Activated CD8-positive, alpha-beta T cell treated with anti-CD3 and anti-CD28 coated beads for 36 hours (primary cell): ENCODE results near the gene SPATA6L. TPM values are rescaled to one million over a fixed set of nuclear protein-coding genes. Genes with fewer than 3 reads are reported as not detected.

Experiments
- ATAC-seq: fragments of 200-7000 bp; cut with Tn5 transposase; one replicate; pipeline ENCODE4 v1.10.0; 2021; ENCODE audit warnings: mild to moderate bottlenecking, moderate library complexity
- CTCF ChIA-PET: fragments of 350-600 bp; sonication (Branson Sonifier 250); formaldehyde crosslinking; loops from one replicate; lab custom pipeline; 2021; ENCODE audit warnings: antibody characterized with exemption; lab: Charles Lee
- POLR2A ChIA-PET: fragments of 350-600 bp; sonication (Branson Sonifier 250); formaldehyde crosslinking; loops from one replicate; lab custom pipeline; 2021; ENCODE audit warnings: antibody characterized with exemption; lab: Charles Lee
- DNase-seq: peaks from one replicate; pipeline ENCODE4 v3.0.0-alpha.2; 2020
- H3K27ac Mint-ChIP-seq: one replicate; pipeline ENCODE4 v1.8.0; 2021; ENCODE audit warnings: mild to moderate bottlenecking, mixed read lengths
- H3K27me3 Mint-ChIP-seq: one replicate; pipeline ENCODE4 v1.8.0; 2021; ENCODE audit warnings: mixed read lengths
- H3K36me3 Mint-ChIP-seq: one replicate; pipeline ENCODE4 v1.8.0; 2021; ENCODE audit warnings: low read depth, mixed read lengths
- H3K4me1 Mint-ChIP-seq: one replicate; pipeline ENCODE4 v1.8.0; 2021; ENCODE audit warnings: low read depth, mixed read lengths
- H3K4me3 Mint-ChIP-seq: one replicate; pipeline ENCODE4 v1.8.0; 2021; ENCODE audit warnings: mild to moderate bottlenecking, moderate library complexity, mixed read lengths
- H3K9me3 Mint-ChIP-seq: one replicate; pipeline ENCODE4 v1.8.0; 2021; ENCODE audit warnings: mixed read lengths
- CTCF ChIP-seq: fragments of 200-600 bp; IDR thresholded peaks from one replicate; pipeline ENCODE4 v1.8.0; 2022; ENCODE audit warnings: antibody characterized with exemption, mild to moderate bottlenecking
- intact Hi-C: fragments of 100-400 bp; cut with micrococcal nuclease; formaldehyde crosslinking; loops from one replicate; pipeline ENCODE4 v1.10.0; 2022
- total RNA-seq, 2 experiments: library from RNA; stranded (reverse); gene quantifications; one replicate each; pipeline ENCODE4 v1.2.3, GENCODE V29; 2021

The SPATA6L gene
- under 1 TPM; 0.43 to 0.78 TPM for total RNA-seq

- DNase-seq = peak; percentile 54
- peak; percentile 37 for ATAC-seq
- Mint-ChIP-seq H3K36me3 (no peaks in the 10 kb centered on the region), H3K4me1 (peaks cover 72% of the 10 kb centered on the region), H3K27me3 (no peaks in the 10 kb centered on the region), H3K27ac (peak within 1 kb of the TSS; percentile 27), H3K4me3 (peak within 1 kb of the TSS; percentile 70), H3K9me3 (no peaks in the 10 kb centered on the region)
- no peak for TF ChIP-seq CTCF
- ChIA-PET POLR2A (interaction anchor here (0.7 to 2.0 kb wide), 6 partner anchors 11 to 74 kb away, joined by 3 to 5 read pairs (median 4); partner anchors contain the start of genes AK3 and CDC37L1), CTCF (interaction anchor here (1.0 to 2.0 kb wide), 5 partner anchors 10 to 62 kb away, joined by 3 to 8 read pairs (median 3); no protein-coding TSS in a partner anchor)
- intact Hi-C loops = no loop called here
These were observed at the start of gene SPATA6L for GRCh38 chr9:4666042-4666699. SPATA6L (minus strand) TSS chr9:4666480; CDS start chr9:4666250, 230 bp downstream.

GRCh38 chr9:4714266-4715016 lies 48.2 kb upstream of the SPATA6L start:
- ChIA-PET POLR2A (interaction anchor here (0.6 kb wide), 1 partner anchor 24 kb away, joined by 3 read pairs; no protein-coding TSS in a partner anchor), CTCF (no interaction called here)
- ATAC-seq (no peak), DNase-seq (no peak)
- H3K36me3 Mint-ChIP-seq = peaks cover 31% of the 10 kb centered on the region
- H3K27me3 Mint-ChIP-seq = no peaks in the 10 kb centered on the region
- H3K4me3 Mint-ChIP-seq = no peak overlapping the region
- H3K4me1 Mint-ChIP-seq = no peaks in the 10 kb centered on the region
- no peaks in the 10 kb centered on the region for H3K9me3 Mint-ChIP-seq
- TF ChIP-seq CTCF = no peak
- intact Hi-C loops = no loop called here
- H3K27ac Mint-ChIP-seq = no peak overlapping the region

- H3K27ac Mint-ChIP-seq = peak overlapping the region; percentile 47
- CTCF ChIA-PET = no interaction called here
- ATAC-seq = peak; percentile 56
These were observed 47.6 kb upstream of the SPATA6L start for GRCh38 chr9:4713849-4714248.

GRCh38 chr9:4709380-4709779 lies 43.1 kb upstream of the SPATA6L start:
- CTCF ChIA-PET = interaction anchor here (0.6 to 0.7 kb wide), 2 partner anchors 17 to 76 kb away, joined by 4 read pairs; no protein-coding TSS in a partner anchor
- Mint-ChIP-seq H3K4me3 (no peak overlapping the region), H3K27me3 (no peaks in the 10 kb centered on the region), H3K36me3 (peaks cover 33% of the 10 kb centered on the region), H3K27ac (no peak overlapping the region), H3K4me1 (peaks cover 15% of the 10 kb centered on the region), H3K9me3 (no peaks in the 10 kb centered on the region)
- no peak for DNase-seq
- no peak for TF ChIP-seq CTCF
- ATAC-seq = no peak
- POLR2A ChIA-PET = no interaction called here
- intact Hi-C loops = no loop called here

More at GRCh38 chr9:4713849-4714248, 47.6 kb upstream of the SPATA6L start:
- Mint-ChIP-seq H3K27me3 (no peaks in the 10 kb centered on the region), H3K4me1 (no peaks in the 10 kb centered on the region), H3K4me3 (no peak overlapping the region), H3K9me3 (no peaks in the 10 kb centered on the region), H3K36me3 (peaks cover 35% of the 10 kb centered on the region)
- intact Hi-C loops = no loop called here
- TF ChIP-seq CTCF = no peak
- POLR2A ChIA-PET = interaction anchor here (0.9 kb wide), 1 partner anchor 12 kb away, joined by 3 read pairs; no protein-coding TSS in a partner anchor
- DNase-seq = no peak
